GM08714 (cell line): ENCODE measurements around the gene ZIC3.

Source experiments
- H3K4me3 ChIP-seq: fragments of 200-500 bp; sonication (Bioruptor generic); 2 replicates; pipeline ENCODE4 v1.5.1; 2014; ENCODE audit warnings: mild to moderate bottlenecking, low read length, inconsistent platforms
- ZNF274 ChIP-seq: IDR thresholded peaks from 2 replicates; pipeline ENCODE4 v1.6.1; 2012; ENCODE audit warnings: mild to moderate bottlenecking, low read depth, low read length

The ZIC3 gene

GRCh38 chrX:137566746-137567679 lies 1.1 kb downstream of the ZIC3 start:
- no peak for TF ChIP-seq ZNF274
- H3K4me3 ChIP-seq: no peak overlapping the region

GRCh38 chrX:137567682-137568232 lies 1.8 kb downstream of the ZIC3 start:
- no peak for TF ChIP-seq ZNF274
- no peak overlapping the region for H3K4me3 ChIP-seq

GRCh38 chrX:137568741-137569469 lies 3.0 kb downstream of the ZIC3 start:
- no peak for TF ChIP-seq ZNF274
- no peak overlapping the region for H3K4me3 ChIP-seq

GRCh38 chrX:137569470-137569891 lies 3.6 kb downstream of the ZIC3 start:
- H3K4me3 ChIP-seq: no peak overlapping the region
- TF ChIP-seq ZNF274: no peak

GRCh38 chrX:137573324-137574101 lies 7.6 kb downstream of the ZIC3 start:
- no peak overlapping the region for H3K4me3 ChIP-seq
- no peak for TF ChIP-seq ZNF274

GRCh38 chrX:137574102-137574783 lies 8.3 kb downstream of the ZIC3 start:
- no peak for TF ChIP-seq ZNF274
- H3K4me3 ChIP-seq: no peak overlapping the region

GRCh38 chrX:137574784-137575293 lies 8.9 kb downstream of the ZIC3 start:
- no peak for TF ChIP-seq ZNF274
- H3K4me3 ChIP-seq: no peak overlapping the region

GRCh38 chrX:137575596-137576255 lies 9.8 kb downstream of the ZIC3 start:
- TF ChIP-seq ZNF274: no peak
- H3K4me3 ChIP-seq: no peak overlapping the region

GRCh38 chrX:137587151-137587550 lies 21.2 kb downstream of the ZIC3 start:
- TF ChIP-seq ZNF274: no peak
- no peak overlapping the region for H3K4me3 ChIP-seq

- H3K4me3 ChIP-seq: no peak overlapping the region
Measured at GRCh38 chrX:137600769-137601168, 34.8 kb downstream of the ZIC3 start.

More at GRCh38 chrX:137600769-137601168, 34.8 kb downstream of the ZIC3 start:
- TF ChIP-seq ZNF274: no peak
